SH-SY5Y (cell line): ENCODE data around the gene IER5L.

Experiments
- GATA2 ChIP-seq: IDR thresholded peaks from 2 replicates; pipeline ENCODE4 v1.6.1; 2011; ENCODE audit warnings: mild to moderate bottlenecking, low read depth, low read length
- GATA3 ChIP-seq: IDR thresholded peaks from 2 replicates; pipeline ENCODE4 v1.6.1; 2011; ENCODE audit warnings: low read depth, mild to moderate bottlenecking, low read length, moderate library complexity

IER5L gene

DNA sequence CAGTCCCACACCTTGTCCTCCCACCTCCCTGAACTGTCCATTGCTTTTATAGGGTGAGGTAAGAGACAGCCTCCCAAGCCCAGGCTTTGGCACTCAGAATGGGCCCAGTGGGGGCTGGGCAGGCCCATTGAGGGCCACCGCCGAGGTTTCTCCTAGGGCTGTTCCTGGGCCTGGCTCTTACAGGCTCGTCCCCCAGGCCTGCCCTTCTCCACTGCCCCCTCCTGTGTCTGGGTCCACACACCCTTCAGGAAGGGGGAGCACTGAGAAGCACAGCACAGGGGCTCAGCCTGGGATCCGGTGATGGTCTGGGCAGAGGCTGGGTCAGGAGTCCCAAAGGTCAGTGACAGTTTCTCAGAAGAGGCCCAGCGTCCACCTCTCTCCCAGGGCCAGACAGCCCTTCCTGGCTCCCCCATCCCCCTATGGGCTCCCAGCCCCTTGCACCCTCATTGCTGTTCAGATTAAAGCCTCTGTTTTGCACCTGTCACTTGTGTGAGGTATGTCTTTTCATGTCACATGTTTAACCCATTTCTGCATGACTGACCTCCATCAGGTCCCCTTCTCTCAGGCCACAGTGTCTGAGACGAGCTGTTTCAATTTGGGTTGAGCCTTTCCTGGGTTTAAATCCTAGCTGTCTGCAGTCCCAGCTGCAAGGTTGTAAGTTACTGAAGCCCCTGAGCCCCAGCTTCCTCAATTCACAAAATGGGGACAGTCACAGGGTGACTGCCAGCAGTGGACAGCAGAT lies 29.4 kb downstream of the IER5L start:
- TF ChIP-seq GATA3 (no peak), GATA2 (no peak)

DNA sequence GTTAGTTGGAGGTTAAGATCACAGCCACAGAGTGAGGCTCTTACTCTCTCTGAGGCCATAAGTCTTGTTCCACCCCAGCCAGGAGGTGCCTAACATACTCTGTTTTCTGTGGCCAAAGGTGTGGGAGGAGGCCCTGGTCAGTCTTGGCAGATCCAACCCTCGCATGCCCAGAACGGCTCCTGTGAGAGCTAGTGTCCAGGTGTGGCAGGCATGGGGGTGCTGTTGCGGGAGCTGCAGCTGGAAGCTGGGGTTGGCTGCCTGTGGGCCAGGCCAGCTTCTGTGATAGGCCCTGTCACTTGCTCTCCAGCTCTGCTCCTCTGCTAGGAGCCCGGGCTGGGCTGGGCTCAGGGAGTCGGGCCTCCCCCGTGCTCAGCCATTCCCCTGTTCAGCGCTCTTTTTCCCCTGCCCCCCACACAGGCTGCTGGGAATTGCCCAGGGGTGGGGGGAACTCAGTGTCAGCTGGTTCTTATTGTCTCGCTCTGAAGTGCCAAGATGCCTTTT lies 31.6 kb downstream of the IER5L start:
- TF ChIP-seq GATA2: no peak
- TF ChIP-seq GATA3: no peak

DNA sequence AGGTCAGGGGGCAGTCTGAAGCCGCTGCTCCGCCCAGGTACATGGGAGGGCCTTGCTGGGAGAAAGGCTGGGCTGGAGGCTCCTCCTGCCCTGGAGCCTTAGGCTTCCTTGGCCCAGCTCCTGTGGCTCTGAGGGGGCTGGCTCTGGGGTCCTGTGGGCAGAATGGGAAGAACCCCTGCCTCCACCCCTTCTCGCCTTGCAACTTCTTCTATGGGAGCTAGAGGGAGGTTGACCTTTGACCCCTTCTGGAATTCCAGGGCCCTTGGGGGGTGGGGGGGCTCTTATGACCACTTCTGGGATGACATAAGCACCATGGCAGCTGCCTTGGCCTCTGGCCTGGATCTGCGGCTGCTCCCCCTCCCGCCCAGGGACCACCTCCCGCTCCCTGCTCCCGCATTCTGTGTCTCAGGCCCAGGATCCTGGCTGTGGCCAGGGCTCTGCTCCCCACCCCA lies 32.2 kb downstream of the IER5L start:
- TF ChIP-seq GATA3: no peak
- TF ChIP-seq GATA2: no peak

DNA sequence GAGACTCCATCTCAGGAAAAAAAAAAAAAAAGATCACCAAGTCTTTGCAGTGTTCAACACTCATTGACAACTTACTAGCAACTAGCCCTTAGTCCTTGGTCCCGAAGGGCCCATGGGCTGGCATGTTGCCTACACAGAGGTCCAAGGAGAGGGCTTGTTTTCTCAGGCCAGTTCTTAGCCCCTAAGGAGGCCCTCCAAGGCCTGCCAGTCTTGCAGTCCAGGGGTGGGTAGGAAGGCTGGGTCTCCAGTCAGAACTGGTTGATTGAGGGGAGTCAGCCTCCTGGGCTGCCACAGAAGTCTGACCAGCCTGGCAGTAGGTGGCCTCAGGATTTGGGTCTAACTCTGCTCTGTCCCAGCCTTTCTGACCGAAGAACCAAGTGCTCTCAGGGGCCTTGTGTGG lies 32.7 kb downstream of the IER5L start:
- no peak for TF ChIP-seq GATA2
- TF ChIP-seq GATA3: no peak

DNA sequence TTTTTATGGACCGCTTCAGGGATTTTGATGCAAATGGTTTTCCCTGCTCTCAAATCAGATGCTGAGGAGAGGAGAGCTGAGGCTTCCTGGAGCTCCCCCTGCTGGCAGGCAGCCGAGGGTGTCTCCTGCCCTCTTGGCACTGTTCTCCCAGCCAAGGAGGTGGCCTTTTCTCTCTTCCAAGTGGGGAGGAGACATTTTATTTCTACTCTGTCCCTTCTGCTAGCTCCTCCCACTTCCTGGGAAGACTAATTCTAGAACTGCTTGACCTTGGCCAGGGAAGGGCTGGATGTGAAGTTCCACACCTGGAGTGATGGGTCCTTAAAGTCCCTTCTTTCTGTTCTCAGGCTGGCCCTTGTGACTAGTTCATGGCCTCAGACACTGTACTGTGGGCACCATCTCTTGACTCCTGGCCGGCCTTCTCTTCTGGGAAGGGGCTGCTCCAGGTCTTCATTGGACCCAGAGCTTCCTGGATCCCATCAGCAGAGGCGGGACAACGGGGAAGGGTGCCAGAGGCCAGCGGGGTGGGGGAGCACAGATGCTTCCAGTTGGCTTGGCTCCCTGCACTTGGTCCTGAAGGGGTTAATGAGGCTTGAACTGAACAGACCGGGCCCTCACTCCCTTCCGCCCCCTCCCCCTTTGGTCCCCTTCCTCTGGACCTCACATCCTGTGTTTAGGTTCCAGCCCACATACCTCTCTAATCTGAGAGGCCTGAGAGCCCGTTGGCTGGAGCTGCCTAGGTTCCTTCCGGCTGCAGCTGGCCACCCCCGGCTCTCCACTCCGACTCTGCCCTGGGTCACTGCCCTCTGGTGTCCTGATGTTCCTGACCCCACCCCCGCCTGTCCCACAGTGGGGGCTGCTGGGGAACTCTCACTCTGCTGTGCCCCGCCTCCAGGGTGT lies 34.8 kb downstream of the IER5L start:
- TF ChIP-seq GATA3: no peak
- TF ChIP-seq GATA2: no peak

DNA sequence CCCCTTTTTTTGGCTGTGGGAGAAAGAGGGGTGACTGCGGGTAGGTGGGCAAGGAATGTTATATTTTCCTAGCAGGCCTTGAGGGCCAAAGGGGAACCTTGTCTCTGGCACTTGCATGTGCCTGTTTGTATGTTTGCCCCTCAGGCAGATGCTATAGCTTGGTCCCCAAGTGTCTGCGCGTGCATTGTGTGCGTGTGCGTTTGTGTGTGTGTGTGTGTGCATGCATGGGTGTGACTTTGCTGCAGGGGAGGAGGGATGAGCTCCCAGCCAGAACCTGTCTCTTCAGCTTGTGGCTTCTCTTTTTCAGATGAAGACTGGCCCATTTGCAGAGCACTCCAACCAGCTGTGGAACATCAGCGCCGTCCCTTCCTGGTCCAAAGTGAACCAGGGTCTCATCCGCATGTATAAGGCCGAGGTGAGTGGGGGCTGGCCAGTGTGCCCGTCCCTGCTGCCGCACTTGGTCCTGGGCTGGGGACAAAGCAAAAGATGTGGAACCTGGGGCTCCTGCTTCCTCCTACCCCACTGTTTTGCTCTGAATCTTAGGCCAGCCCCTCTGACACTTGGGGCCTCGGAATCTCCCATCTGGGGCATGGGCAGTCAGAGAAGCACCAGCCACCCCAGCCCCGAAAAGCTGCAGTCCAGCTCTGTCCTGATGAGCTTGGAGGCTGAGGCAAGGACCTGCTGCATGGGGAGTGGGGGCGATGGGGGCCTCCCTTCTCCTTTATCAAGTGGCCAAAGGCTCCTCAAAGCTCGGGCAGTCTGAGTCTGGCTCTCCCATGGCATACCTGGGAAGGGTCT lies 35.7 kb downstream of the IER5L start:
- TF ChIP-seq GATA3 (no peak), GATA2 (no peak)

DNA sequence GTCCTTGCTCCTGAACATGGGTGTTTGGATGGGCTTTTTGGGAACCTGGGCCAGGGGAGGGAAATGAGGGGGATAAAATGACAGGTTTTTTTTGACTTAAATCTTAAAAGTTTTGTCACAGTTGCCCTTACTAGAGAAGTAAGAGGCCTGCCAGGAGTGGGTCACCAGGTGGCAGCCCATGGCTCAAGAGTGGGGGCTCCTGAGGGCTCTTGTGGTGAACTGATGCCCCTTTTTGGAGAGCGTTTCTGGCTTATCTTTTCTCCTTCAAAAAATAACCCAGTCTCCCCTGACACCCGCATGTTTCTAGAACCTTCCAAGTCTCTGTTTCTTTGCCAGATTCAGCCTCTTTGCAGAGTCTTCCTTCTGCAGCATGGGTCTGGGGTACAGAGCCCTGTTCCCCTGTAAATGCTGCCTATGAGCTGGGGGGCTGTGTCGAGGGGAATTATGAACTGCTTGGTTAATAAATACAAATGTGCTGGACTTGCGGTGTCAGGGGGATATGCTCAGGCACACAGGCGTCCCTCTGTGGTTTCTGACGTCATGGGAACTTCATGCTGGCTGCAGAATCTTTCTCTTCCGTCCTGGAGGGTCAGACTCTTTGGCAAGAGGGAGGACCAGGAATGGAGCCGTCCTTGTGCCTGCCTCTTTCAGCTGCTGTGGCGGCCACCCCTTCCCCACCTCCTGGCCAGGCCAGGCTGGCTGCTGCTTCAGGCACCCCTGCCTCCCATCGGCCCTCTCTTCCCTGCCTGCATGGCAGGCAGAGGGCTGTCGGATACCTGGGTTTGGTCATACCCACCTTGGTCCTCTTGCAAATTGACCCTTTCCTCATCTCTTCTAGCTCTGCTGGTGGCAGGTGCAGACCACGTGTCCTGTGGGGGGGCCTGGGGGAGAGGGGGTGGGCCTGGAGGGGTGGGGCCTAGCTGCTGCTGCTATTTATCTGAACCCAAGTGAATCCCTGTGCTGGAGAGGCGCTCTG lies 36.7 kb downstream of the IER5L start:
- TF ChIP-seq GATA3 (no peak), GATA2 (no peak)

DNA sequence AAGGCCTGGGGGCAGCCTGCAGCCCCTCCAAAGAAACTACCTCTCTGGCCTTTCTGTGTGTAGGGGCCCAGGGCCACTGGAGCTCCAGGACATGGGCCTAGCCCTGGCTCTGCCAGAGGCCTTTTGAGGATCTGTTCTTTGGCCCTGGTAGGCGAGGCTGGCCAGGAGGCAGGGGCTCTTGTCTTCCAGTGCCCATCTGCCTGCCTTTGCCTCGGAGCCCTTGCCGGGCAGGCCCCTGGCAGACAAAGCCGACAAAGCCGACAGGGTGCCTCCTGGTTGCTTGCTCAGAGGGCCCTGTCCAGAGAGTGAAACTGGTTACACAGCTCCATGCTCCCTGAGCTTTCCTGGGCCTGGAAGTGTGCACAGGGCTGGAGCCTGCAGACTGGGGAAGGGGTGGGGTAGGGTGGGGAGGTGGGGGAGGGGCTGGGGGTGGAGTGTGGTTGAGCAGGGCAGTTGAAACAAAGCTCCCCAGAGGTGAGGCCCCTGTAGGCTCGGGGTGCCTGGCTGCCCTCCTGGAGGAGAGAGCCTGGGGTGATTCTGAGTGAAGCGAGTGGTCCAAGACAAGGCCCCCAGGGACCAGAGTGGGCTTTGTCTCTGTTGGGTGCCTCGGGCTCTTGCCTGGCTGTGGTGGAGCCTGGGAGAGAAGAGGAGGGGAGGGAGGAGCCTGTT lies 37.5 kb downstream of the IER5L start:
- TF ChIP-seq GATA3 (no peak), GATA2 (no peak)

DNA sequence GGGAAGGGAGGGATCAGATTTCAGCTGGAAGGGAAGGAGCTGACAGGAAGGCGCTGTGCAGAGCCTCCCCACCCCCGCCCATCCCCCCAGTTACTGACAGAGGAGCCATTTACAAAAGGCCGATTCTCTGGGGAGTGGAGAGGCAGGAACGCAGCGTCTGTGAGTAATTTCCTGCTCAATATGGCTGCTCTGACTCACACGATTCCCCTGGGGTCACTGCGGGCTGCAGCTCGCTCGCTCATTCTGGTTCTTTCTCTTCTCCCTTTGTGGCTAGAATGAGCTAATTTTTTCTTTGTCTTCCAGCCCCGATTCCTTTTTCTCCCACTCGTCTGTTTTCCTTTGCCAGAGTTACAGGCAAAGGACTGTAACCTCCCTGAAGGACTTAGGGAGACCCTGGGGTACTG lies 38.1 kb downstream of the IER5L start:
- TF ChIP-seq GATA3 (no peak), GATA2 (no peak)

DNA sequence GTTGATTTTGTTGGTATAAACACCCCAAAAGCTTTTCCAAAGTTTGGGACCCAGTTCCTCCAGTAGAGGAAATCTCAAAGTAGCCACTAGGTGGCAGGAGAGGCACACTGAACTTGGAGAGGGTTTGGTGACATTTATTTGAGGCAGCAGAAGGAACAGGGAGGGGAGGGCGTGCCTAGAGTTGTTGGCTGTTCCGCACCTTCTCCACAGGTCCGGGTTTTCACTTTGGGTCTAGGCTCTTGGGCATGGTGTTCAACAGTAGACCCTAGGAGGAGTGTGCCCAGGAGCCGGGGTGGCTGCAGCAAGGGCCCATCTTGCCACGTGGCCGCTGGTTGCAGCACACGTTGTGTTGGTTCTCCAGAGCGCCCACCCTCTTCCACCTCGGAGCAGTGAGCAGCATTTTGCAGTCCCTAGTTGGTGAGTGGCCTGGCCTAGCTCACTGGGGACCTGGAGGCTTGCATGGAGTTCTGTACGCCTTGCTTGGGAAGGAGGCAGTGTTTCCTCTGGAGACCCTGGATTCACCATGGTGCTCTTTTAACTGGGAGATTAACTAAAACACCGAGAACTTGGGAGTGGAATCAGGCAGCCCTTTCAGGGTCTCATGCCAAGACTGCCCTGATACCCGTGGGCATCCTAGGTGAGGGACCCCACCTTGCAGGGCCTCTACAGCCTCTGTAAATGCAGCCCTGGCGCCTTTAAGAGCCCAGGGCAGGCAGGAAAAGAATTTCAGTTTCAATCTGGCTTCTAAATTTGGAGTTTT lies 38.6 kb downstream of the IER5L start:
- TF ChIP-seq GATA3 (no peak), GATA2 (no peak)

DNA sequence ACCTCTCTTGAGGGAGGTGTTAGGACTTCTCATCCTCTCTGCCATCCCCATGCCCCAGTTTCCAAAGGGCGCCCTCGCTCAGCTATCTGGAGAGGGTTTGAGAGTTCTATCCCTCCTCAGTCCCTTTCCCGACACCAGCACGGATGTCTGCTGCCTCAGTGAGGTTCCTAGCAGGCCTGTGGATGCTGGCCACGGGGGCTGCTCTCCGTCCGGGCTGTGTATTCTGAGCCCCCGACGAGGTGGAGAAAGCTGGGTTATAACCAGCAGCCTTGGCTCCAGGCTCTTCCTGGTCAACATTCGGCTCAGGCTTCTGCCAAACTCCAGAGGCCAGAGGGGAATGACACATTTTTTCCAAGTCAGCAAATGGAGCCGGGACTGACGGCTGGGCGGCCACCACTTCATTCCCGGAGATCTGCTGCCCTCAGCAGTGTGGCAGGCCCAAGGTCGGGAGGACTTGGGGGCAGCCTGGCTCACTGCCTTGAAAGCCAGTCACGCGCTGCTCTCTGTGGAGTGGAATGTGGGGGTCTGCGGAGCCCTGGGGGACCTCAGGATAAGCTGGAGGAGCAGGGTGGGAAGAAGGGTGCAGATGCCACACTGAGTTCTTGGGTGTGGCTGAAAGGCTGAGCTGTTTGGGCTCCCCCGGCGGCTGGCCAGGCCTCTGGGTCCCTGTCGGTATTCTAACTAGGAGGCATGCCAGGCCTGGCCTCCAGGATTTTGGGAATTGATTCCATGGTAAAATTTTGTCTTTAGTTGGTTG lies 39.4 kb downstream of the IER5L start:
- TF ChIP-seq GATA3 (no peak), GATA2 (no peak)
